Hematopoietic multipotent progenitor cell treated with erythropoietin and hydrocortisone succinate and interleukin-3 and kit ligand, for 6 days (in vitro differentiated cells): ENCODE measurements around the gene AVEN.
"Not testable (repeated sequence)": the region's sequence is repeated elsewhere in the genome, so short reads cannot be mapped to it uniquely, and the experiment has no call there.

Source experiments
- DNase-seq: peaks from one replicate; pipeline ENCODE4 v3.0.0-alpha.2; 2015

The AVEN gene, protein sequence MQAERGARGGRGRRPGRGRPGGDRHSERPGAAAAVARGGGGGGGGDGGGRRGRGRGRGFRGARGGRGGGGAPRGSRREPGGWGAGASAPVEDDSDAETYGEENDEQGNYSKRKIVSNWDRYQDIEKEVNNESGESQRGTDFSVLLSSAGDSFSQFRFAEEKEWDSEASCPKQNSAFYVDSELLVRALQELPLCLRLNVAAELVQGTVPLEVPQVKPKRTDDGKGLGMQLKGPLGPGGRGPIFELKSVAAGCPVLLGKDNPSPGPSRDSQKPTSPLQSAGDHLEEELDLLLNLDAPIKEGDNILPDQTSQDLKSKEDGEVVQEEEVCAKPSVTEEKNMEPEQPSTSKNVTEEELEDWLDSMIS

DNA sequence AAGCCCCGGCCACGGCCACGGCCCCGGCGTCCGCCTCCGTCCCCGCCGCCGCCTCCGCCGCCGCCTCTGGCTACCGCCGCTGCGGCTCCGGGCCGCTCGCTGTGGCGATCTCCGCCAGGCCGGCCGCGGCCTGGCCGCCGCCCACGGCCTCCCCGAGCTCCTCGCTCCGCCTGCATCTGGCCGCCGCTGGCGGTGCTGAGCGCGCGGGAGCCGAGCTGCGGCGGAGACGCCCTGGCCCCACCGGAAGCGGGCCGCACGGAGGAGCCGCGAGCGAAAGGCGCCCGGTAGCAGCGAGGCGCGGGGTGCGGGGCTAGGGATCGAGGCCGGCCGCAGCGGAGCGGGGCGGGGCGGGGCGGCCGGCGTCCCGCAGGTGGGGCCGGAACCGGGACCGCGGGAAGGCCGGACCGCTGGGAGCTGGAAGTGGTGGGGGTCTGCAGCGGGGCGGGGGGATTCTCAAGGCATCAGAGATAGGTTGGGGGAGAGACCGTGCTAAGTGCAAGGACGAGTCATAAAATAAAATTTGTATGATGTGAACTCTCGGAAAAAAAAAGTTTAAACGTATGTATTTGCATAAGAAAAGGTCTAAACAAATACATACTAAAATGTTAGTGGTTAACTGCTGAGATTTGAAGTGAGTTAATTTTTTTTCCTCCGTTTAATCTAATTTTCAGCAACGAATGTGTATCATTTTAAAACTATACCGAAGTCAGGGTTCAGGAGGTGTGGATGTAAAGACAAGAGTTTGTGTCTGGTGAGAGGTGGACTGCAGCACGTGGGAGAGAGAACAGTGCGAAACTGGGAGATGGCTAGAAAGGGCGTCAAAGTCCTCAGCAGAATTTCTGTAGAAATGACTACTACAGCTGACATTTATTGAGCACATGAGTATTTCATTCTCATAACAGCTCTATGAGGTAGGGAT lies at the start of gene AVEN:
Gene AVEN, minus strand, starts transcription at position 334 of the 919 bp plus-strand sequence. Its CDS starts 158 bp downstream, at position 176.
- DNase-seq = peak; percentile 71

DNA sequence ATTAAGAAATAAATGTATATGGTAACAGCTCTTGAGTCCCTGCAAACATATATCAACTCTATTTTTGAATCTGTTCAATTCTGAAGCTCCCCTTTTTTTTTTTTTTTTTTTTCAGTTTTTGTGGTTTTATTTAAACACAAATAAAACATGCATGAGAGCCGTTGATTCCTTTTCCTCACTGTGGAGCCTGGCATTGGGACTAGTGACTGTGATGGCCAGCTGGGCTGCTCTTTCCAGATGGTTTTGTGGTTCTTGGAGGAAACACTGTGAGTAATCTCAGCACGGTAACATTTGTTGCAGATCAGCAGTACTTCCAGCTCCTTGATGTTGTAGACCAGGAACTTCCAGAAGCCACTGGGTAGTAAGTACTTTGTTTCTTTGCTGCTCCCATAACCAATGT lies 46.7 kb upstream of the AVEN start:
- DNase-seq = no peak

DNA sequence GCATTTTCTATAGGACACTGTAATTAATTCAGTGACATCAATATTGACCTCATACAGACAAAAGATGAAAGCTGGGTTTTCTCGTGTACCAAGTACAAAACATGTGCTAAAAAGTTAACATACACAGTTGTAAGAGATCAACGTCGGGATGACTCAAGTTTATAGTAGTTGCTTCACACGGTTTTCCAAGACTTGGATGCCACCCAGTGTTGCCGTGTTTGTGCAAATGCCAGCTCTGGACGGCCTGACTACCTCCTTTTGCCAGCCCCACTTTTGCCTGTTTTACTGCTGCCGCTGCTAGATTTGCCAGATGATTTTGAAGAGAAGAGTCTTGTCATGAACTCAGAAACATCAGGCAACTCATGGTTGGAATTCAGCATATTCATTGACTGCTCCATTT lies 45.1 kb upstream of the AVEN start:
- no peak for DNase-seq

DNA sequence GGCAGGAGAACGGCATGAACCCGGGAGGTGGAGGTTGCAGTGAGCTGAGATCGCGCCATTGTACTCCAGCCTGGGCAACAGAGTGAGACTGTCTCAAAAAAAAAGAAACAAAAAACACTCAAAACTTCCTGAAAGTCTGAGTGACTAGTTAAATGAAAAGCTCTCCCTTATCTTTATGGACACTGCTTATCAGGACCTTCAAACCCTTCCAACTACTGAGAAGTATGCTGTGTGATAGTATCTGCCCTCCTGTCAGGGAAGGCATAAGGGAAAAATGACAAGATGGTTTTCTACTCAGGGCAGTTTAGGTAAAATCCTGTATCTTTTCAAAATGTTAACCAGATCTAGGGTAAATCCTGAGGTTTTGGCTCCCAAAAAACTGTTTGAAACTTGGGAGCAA lies 40.9 kb upstream of the AVEN start:
- peak; percentile 31 for DNase-seq

DNA sequence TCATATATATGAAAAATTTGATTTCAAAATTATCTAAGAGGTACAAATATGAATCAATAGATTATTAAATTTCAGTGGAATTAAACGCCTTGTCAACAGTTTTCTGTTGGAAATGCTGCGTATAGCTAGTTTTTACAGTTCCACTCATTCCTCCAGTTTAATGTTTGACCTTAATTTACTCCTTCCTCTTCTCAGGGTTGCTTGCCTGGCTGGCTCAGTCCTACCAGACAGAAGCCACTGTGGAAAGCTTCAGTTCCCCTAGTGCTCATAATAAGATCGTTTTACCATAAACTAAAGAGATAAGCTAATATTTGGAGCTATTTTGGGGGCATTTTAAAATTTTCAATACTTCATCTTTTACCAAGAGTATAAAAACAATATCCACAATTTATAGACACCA lies 39.9 kb upstream of the AVEN start:
- no peak for DNase-seq

DNA sequence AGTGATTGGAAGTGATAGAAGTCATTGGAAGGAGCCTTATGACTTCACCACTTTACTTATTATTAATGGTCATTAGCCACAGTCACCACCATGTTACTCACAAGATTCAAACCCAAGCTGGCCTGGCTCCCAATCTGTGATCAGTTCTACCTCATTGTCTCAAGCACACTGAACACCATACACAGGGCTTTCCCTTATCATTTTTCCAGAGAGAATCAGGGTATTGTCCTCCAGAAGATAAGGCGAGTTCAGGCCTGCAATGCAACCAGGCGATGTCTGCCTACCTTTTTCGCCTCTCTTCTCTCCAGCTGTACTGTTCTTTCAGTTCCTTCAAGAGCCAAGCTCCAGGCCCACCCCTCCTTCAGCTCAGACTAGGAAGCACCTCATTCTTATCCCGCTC lies 37.8 kb upstream of the AVEN start:
- DNase-seq = no peak

DNA sequence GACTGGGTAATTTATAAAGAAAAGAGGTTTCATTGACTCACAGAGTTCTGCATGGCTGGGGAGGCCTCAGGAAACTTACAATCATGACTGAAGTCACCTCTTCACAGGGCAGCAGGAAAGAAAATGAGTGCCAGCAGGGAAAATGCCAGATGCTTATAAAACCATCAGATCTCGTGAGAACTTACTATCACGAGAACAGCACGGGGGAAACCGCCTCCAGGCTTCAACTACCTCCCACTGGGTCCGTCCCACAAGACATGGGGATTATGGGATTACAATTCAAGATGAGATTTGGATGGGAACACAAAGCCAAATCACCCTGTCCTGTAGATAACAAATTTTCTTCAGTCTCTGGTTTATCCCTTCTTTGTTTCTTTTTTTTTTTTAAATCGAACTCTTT lies 31.0 kb upstream of the AVEN start:
- DNase-seq = no peak

DNA sequence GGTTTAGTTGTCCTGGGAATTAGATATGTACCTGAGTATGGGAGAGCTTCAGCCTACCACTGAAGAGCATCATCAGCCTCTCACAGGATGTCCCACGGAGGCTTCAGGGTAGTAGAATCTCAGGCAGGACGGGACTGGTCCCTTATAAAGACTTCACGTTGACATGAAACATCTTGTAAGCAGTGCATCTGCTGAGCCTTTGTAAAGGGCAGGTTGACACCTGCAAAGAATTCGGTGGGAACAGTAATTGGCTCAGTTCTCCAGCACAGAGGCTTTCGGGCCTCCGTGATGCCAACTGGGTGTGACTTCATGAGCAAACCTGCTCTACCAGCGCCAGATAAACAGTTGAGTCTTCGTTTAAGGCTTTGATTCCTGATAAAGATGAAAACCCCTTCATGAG lies 26.9 kb upstream of the AVEN start:
- no peak for DNase-seq

DNA sequence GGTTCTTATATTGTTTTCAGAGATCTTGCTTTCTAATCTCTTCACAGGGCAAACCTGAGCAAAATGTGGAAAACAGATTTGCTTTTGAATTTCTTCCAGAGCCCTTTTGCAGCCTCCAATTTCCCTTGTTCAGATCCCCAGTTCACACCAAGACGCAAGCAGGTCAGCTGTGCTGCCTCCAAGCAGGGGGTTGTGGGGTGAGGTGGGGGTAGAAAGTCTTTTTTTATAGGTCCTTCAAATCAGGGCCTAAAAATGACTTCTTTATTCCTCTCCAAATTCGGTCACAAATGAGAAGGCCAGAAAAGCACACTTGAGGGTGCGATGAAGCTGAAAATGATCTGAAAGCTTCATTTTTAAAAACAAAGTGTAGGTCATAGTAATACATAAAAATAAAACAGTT lies 26.3 kb upstream of the AVEN start:
- DNase-seq = no peak

DNA sequence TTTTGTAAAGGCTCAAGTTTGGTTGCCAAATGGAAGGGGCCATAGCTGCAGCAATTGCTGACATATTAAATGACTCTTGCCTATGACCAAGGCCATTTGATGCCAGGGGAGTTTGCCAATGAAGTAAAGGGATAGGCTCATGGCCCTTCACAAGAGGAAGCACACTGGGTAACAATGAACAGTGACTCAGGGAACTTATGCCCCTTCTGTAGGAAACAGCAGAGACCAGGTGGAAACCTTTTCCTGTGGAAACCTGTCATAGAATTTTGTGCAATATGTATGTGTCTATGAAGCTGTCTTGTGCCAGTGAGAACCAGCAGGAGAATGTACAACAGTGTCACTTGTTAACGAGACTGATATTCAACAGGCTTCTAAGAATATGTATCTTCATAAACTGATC lies 25.4 kb upstream of the AVEN start:
- DNase-seq = no peak

DNA sequence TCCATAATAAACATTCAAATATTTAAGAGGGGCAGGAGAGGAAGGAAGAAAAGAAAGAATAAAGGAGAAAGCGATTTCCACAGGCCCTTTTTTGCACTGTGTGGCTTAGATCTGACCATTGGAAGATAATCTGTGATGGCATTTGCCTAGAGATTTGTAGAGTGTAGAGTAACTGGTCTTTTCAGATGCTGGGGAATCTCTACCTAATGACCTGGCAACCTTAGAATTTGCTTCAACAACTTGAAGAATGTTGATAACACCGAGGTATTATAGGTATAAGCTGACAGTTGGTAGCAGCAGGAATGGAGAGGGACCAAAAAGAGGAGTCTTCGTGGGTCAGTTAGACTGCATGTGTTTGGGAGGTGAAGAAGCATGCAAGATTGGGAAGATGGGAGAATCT lies 20.9 kb upstream of the AVEN start:
- no peak for DNase-seq

DNA sequence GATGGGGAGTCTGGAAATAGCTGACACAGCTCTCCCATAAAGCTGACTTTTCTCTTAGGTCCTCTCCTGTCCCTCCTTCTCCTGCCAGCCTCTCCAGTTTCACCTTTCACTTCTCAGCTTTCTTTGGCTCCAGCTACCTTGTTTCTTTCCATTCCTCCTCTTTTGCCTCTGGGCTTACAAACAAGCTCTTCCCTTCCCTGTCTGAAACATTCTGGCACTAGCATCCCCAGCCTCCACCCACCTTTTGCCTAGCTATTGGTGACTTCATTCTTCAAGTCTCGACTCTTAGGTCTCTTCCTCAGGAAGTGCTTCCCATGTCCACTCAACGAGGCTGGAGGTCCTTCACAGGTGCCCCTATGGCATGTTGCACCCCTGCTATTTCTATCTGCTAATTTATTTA lies 20.5 kb upstream of the AVEN start:
- DNase-seq = no peak

DNA sequence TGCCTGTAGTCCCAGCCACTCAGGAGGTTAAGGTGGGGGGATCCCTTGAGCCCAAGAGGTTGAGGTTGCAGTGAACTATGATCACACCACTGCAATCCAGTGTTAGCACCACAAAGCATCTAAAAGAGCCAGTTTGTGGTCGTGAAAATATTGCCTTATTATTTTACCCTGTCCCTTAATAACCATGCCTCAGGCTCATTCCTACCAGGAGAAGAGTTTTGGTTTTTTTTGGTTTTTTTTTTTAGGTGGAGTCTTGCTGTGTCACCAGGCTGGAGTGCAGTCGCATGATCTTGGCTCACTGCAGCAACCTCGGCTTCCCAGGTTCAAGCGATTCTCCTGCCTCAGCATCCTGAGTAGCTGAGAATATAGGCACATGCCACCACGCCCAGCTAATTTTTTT lies 17.9 kb upstream of the AVEN start:
- no peak for DNase-seq

DNA sequence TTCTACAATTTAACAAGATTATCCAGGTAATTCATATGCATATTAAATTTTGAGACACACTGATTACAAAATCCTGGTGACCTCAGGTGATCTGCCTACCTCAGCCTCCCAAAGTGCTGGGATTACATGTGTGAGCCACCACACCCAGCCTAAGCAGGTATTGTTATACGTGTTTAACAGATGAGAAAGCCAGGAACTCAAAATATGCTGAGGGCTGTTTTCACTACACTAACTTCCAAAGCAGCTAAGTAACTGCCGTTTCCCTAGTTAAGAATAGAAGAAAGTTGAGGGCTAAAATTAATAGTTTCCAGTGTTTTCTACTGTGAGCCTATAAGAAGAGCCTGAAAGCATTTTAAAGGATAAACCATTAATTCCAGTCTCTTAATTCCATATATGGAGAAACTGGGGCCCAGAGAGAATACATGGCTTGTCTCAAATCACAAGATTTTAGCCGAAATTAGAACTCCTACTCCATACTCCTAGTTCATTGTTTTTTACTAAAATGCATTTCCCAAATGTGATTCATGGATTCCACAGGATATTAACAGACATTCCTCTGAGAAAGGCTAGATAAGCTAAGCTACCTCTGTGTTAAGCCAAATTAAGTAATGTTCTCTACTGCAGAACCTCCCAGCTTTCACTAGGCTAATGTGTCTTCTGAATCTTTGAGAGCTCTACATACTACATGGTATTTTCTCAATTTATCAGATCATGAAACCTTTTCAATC lies 17.0 kb upstream of the AVEN start:
- DNase-seq = no peak

DNA sequence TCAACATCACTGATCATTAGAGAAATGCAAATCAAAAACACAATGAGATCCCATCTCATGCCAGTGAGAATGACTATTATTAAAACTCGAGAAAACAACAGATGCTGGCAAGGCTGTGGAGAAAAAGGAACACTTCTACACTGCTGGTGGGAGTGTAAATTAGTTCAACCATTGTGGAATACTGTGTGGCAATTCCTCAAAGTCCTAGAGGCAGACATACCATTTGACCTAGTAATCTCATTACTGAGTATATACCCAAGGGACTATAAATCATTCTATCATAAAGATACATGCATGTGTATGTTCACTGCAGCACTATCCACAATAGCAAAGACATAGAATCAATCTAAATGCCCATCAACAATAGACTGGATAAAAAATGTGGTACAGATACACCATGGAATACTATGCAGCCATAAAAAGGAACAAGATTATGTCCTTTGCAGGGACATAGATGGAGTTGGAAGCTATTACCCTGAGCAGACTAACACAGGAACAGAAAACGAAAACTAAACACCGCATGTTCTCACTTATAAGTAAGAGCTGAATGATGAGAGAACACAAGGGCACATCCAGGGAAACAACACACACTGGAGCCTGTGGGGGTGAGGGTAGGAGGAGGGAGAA lies 15.2 kb upstream of the AVEN start:
- DNase-seq = no peak

DNA sequence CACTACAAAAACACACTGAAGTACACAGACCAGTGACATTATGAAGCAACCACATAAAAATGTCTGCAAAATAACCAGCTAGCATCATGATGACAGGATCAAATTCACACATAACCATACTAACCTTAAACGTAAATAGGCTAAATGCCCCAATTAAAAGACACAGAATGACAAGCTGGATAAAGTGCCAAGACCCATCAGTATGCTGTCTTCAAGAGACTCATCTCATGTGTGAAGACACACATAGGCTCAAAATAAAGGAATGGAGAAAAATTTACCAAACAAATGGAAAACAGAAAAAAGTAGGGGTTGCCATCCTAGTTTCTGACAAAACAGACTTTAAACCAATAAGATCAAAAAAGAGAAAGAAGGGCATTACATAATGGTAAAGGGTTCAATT lies 11.4 kb upstream of the AVEN start:
- DNase-seq = not testable (repeated sequence)

DNA sequence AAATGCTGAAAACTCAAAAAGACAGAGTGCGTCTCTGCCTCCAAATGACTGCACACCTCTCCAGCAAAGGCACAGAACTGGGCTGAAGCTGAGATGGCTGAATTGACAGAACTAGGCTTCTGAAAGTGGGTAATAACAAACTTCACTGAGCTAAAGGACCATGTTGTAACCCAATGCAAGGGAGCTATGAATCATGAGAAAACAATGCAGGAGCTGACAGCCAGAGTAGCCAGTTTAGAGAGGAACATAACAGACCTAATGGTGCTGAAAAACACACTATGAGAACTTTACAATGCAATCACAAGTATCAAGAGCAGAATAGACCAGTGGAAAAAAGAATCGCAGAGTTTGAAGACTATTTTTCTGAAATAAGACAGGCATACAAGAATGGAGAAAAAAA lies 10.1 kb upstream of the AVEN start:
- no peak for DNase-seq

DNA sequence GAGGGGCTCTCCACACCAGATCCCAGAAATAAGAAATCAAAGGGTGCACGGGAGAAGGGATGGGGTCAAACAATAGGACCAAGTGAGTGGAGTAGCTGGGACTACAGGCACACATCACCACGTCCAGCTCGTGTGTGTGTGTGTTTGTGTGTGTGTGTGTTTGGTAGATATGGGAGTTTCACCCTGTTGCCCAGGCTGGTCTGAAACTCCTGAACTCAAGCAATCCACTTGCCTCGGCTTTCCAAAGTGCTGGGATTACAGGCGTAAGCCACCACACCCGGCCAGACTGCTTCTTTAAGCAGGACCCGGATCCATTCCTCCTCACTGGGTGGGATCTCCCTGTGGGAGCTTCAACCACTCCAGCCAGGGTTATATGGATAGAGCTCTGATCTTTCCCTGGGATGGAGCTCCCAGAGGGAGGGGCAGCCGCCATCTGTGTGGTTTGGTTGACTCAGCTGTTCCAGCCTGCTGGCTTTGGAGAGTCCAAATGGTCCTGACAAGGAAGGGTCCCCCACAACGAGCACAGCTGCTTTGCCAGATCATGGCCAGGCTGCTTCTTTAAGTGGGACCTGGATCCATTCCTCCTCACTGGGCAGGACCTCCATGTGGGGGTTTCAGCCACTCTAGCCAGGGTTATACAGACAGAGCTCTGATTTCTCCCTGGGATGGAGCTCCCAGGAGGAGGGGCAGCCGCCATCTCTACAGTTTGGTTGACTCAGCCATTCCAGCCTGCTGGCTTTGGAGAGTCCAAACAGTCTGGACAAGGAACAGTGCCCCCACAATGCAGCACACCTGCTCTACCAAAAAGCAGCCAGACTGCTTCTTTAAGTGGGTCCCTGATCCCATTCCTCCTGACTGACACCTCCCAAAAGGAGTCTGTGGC lies 9.1 kb upstream of the AVEN start:
- no peak for DNase-seq

DNA sequence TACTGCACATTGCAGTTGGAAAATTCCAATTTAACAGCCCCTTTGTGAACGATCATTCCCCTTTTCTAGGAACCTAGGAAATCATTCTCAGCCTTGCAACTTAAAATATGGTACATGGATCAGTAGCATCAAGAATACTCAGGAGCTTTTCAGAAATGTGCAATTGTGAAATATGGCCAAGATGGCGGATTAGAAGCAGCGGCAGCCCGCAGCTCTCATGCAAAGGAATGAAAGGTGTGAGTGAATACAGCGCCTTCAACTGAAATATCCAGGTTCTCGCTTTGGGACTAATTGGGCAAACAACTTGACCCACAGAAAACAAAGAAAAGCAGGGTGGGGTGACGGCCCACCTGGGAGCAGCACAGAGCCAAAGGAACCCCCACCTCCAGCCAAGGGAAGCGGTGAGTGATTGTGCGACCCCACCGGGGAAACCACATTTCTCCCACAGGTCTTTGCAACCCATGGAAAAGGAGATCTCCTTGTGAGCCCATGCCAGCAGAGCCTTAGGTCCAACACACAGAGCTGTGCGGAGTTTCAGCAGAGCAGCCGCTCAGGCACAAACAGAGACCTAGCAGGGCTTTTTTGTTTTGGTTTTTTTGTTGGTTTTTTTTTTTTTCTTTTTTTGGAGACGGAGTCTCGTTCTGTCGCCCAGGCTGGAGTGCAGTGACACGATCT lies 7.6 kb upstream of the AVEN start:
- no peak for DNase-seq

DNA sequence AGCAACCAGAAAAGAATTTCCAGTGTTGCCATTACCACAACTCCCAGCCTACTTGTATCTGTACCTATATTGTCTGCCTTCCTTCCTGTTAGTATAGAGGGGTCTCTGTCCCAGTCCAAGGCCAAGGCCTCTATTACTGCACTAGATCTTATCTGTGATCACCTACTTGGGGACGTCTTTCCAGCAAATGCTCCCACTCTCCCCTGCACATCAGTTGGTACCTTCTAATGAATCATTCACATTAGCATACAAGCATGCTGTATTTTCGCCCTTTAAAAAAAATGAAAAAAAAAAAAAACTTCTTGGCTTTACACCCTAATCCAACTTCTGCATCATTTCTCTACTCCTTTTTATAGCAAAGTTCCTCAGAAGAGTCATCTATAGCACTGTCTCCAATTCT lies 4.8 kb upstream of the AVEN start:
- DNase-seq = no peak

DNA sequence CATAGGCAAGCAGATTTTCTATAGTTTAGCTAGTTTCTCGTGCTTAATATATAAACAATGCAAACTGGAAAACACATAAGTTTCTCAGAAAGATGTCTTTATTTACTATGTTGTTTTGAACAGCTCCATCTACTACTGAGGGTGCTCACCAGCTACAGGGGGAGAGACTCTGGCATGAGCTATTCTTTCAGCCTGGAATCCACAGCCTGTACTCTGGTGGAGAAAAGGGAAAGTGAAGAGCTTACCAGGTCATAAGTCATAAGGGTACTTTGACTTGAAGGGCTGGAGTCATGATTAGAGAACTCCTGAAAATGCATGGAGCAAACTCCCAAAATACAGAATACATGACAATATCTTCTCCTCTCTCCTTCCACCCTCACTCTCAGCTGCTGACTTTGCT lies 4.4 kb upstream of the AVEN start:
- DNase-seq = no peak

DNA sequence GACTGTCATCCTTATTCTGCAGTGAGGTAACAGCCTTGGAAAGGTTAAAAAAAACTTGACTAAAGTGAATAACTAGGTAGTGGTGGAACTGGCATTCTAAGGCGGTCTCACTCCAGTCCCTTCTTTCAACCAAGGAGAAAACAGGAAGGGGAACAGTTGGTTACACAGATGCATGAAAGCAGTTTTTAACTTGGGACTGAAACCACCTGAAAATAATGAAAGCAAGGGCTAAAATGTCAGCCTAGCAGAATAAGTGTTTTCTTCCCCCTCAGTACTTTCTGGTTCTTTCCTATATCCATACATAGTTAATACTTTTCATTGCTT lies 748 bp upstream of the AVEN start:
- DNase-seq = peak; percentile 51
